ENCODE measurements around the gene POLE3.
"Not testable (repeated sequence)": the region's sequence is repeated elsewhere in the genome, so short reads cannot be mapped to it uniquely, and the experiment has no call there.

Gene POLE3

GRCh38 chr9:113410207-113410864 lies at the start of gene POLE3, which contains the start of gene C9orf43:
TSS of gene POLE3 (minus strand) at chr9:113410675. CDS start at chr9:113410293, 382 bp downstream.
TSS of gene C9orf43 (plus strand) at chr9:113410747. CDS start at chr9:113413494, 2,747 bp downstream.
- peak; percentile 97 for DNase-seq

GRCh38 chr9:113456235-113456634 lies 45.8 kb upstream of the POLE3 start:
- DNase-seq: no peak

GRCh38 chr9:113454914-113455761 lies 44.7 kb upstream of the POLE3 start:
- DNase-seq: no peak

GRCh38 chr9:113452113-113452605 lies 41.7 kb upstream of the POLE3 start:
- no peak for DNase-seq

- no peak for DNase-seq
Measured at GRCh38 chr9:113449376-113449775, 38.9 kb upstream of the POLE3 start.

GRCh38 chr9:113446323-113446740 lies 35.9 kb upstream of the POLE3 start:
- peak; percentile 68 for DNase-seq

- DNase-seq: no peak
Measured at GRCh38 chr9:113444736-113445135, 34.3 kb upstream of the POLE3 start.

- DNase-seq: not testable (repeated sequence)
Measured at GRCh38 chr9:113437716-113438115, 27.2 kb upstream of the POLE3 start.

- no peak for DNase-seq
Measured at GRCh38 chr9:113436728-113437515, 26.4 kb upstream of the POLE3 start.

- DNase-seq: no peak
Measured at GRCh38 chr9:113431191-113431590, 20.7 kb upstream of the POLE3 start.

GRCh38 chr9:113428062-113428615 lies 17.7 kb upstream of the POLE3 start:
- DNase-seq: no peak

- DNase-seq: no peak
Measured at GRCh38 chr9:113427629-113428028, 17.2 kb upstream of the POLE3 start.

GRCh38 chr9:113426701-113427100 lies 16.2 kb upstream of the POLE3 start:
- no peak for DNase-seq

- DNase-seq: no peak
Measured at GRCh38 chr9:113425072-113425471, 14.6 kb upstream of the POLE3 start.

GRCh38 chr9:113421726-113422125 lies 11.3 kb upstream of the POLE3 start:
- DNase-seq: no peak

GRCh38 chr9:113417370-113417769 lies 6.9 kb upstream of the POLE3 start:
- DNase-seq: no peak

- DNase-seq: no peak
Measured at GRCh38 chr9:113416149-113416721, 5.8 kb upstream of the POLE3 start.

GRCh38 chr9:113409883-113410206 lies 630 bp downstream of the POLE3 start:
- DNase-seq: no peak

GRCh38 chr9:113409481-113409880 lies 994 bp downstream of the POLE3 start:
- DNase-seq: no peak

- DNase-seq: peak; percentile 56
Measured at GRCh38 chr9:113406873-113407511, 3.5 kb downstream of the POLE3 start.

GRCh38 chr9:113406353-113406752 lies 4.1 kb downstream of the POLE3 start:
- DNase-seq: not testable (repeated sequence)

GRCh38 chr9:113403646-113404045 lies 6.8 kb downstream of the POLE3 start:
- DNase-seq: no peak
